GM12891 (cell line): Measurements from ENCODE around the gene PLVAP.

ENCODE experiments used
- POLR2A ChIP-seq: IDR thresholded peaks from 2 replicates; pipeline ENCODE4 v1.6.1; 2011; ENCODE audit warnings: low read depth, low read length, control low read depth
- POLR2AphosphoS5 ChIP-seq: IDR thresholded peaks from 2 replicates; pipeline ENCODE4 v1.6.1; 2011; ENCODE audit warnings: low read depth, low read length, control low read depth
- SPI1 ChIP-seq: IDR thresholded peaks from 2 replicates; pipeline ENCODE4 v1.6.1; 2011; ENCODE audit warnings: low read depth, low read length, control low read depth
- TAF1 ChIP-seq: IDR thresholded peaks from 2 replicates; pipeline ENCODE4 v1.6.1; 2011; ENCODE audit warnings: low read depth, low read length, control low read depth

- TF ChIP-seq TAF1 (no peak), POLR2A (no peak), POLR2AphosphoS5 (no peak), SPI1 (no peak)
Measured at GRCh38 chr19:17335575-17335974, 41.6 kb downstream of the PLVAP start.
